Measurements from ENCODE around the gene KLHL40. TPM values are rescaled to one million over a fixed set of nuclear protein-coding genes. Genes with fewer than 3 reads are reported as not detected.

KLHL40 gene
- total RNA-seq, 2 donors from 2014 or later: not detected

GRCh38 chr3:42714171-42714852 lies 29.0 kb downstream of the KLHL40 start:
- H3K36me3 ChIP-seq: no peaks in the 10 kb centered on the region
- TF ChIP-seq, protein P1, sequence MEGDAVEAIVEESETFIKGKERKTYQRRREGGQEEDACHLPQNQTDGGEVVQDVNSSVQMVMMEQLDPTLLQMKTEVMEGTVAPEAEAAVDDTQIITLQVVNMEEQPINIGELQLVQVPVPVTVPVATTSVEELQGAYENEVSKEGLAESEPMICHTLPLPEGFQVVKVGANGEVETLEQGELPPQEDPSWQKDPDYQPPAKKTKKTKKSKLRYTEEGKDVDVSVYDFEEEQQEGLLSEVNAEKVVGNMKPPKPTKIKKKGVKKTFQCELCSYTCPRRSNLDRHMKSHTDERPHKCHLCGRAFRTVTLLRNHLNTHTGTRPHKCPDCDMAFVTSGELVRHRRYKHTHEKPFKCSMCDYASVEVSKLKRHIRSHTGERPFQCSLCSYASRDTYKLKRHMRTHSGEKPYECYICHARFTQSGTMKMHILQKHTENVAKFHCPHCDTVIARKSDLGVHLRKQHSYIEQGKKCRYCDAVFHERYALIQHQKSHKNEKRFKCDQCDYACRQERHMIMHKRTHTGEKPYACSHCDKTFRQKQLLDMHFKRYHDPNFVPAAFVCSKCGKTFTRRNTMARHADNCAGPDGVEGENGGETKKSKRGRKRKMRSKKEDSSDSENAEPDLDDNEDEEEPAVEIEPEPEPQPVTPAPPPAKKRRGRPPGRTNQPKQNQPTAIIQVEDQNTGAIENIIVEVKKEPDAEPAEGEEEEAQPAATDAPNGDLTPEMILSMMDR (IDR thresholded peaks at IDR 0.05): no peak
- no peaks in the 10 kb centered on the region for H3K27me3 ChIP-seq (replicated peaks; ENCODE audit: insufficient read depth)
- H3K27ac ChIP-seq: no peak overlapping the region
- no peak overlapping the region for H3K4me3 ChIP-seq
- DNase-seq (ENCODE audit: low spot score) (no peak), ATAC-seq (ENCODE audit: insufficient number of reproducible peaks, low FRiP score, low read depth) (no peak)
- H3K4me1 ChIP-seq (ENCODE audit: control insufficient read depth in 1 of 2, low read depth in 2 of 2): no peaks in the 10 kb centered on the region
- no peaks in the 10 kb centered on the region for H3K9me3 ChIP-seq

GRCh38 chr3:42717306-42717705 lies 32.0 kb downstream of the KLHL40 start:
- Histone ChIP-seq H3K4me1 (ENCODE audit: control insufficient read depth in 1 of 2, low read depth in 2 of 2) (peaks cover 10 to 17% of the 10 kb centered on the region in 2 donors), H3K27me3 (replicated peaks; ENCODE audit: insufficient read depth) (no peaks in the 10 kb centered on the region), H3K9me3 (no peaks in the 10 kb centered on the region), H3K27ac (no peak overlapping the region), H3K4me3 (no peak overlapping the region), H3K36me3 (no peaks in the 10 kb centered on the region)
- ATAC-seq (ENCODE audit: insufficient number of reproducible peaks, low FRiP score, low read depth) (no peak), DNase-seq (ENCODE audit: low spot score) (no peak)
- TF ChIP-seq, protein P1 (IDR thresholded peaks at IDR 0.05): no peak

DNA sequence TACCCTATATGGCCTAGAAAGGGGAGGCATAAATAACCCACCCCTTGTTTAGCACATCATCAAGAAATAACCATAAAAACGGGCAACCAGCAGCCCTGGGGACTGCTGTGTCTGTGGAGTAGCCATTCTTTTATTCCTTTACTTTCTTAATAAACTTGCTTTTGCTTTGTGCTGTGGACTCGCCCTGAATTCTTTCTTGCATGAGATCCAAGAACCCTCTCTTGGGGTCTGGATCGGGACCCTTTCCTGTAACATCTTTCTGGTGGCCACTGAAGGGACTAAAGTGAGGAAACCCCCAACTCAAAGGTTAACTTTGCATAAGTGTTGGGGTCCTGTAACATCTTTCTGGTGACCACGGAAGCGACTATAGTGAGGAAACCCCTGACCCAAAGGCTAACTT lies 33.0 kb downstream of the KLHL40 start:
- DNase-seq (ENCODE audit: low spot score) (no peak), ATAC-seq (ENCODE audit: insufficient number of reproducible peaks, low FRiP score, low read depth) (no peak)
- Histone ChIP-seq H3K36me3 (no peaks in the 10 kb centered on the region), H3K27ac (no peak overlapping the region), H3K27me3 (replicated peaks; ENCODE audit: insufficient read depth) (no peaks in the 10 kb centered on the region), H3K9me3 (no peaks in the 10 kb centered on the region), H3K4me3 (no peak overlapping the region), H3K4me1 (ENCODE audit: control insufficient read depth in 1 of 2, low read depth in 2 of 2) (peaks cover 11 to 20% of the 10 kb centered on the region in 2 donors)
- TF ChIP-seq, protein P1 (IDR thresholded peaks at IDR 0.05): no peak

DNA sequence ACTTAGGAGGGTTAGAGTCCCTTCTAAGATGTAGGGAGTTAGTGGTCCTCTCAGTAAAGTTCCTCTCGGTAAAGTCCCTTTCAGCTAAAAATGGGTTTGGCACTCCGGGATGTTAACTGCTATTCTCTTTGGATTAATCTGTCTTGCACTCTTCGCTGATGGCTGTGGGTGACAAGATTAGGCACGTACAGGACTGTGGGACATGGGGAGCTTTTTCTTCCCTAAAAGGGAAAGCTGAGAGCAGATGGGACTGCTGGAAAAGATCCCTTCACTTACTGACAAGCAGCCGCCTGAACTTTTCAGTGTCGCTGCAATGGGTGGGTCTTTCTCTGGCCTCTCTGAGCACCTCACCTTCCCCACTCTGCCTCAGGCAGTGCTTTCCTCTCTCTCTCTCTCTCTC lies 33.7 kb downstream of the KLHL40 start:
- H3K27ac ChIP-seq: no peak overlapping the region
- H3K4me3 ChIP-seq: no peak overlapping the region
- no peaks in the 10 kb centered on the region for H3K27me3 ChIP-seq (replicated peaks; ENCODE audit: insufficient read depth)
- H3K36me3 ChIP-seq: no peaks in the 10 kb centered on the region
- peaks cover 11 to 20% of the 10 kb centered on the region in 2 donors for H3K4me1 ChIP-seq (ENCODE audit: control insufficient read depth in 1 of 2, low read depth in 2 of 2)
- TF ChIP-seq, protein P1 (IDR thresholded peaks at IDR 0.05): no peak
- DNase-seq (ENCODE audit: low spot score) (no peak), ATAC-seq (ENCODE audit: insufficient number of reproducible peaks, low FRiP score, low read depth) (no peak)
- no peaks in the 10 kb centered on the region for H3K9me3 ChIP-seq

GRCh38 chr3:42720126-42720525 lies 34.8 kb downstream of the KLHL40 start:
- Histone ChIP-seq H3K27me3 (replicated peaks; ENCODE audit: insufficient read depth) (no peaks in the 10 kb centered on the region), H3K27ac (no peak overlapping the region), H3K4me1 (ENCODE audit: control insufficient read depth in 1 of 2, low read depth in 2 of 2) (peaks cover 11 to 20% of the 10 kb centered on the region in 2 donors), H3K9me3 (no peaks in the 10 kb centered on the region), H3K36me3 (no peaks in the 10 kb centered on the region), H3K4me3 (no peak overlapping the region)
- TF ChIP-seq, protein P1 (IDR thresholded peaks at IDR 0.05): no peak
- ATAC-seq (ENCODE audit: insufficient number of reproducible peaks, low FRiP score, low read depth) (no peak), DNase-seq (ENCODE audit: low spot score) (no peak)
